IMR-90 (cell line): ENCODE data around the gene AMPD3. TPM values are rescaled to one million over a fixed set of nuclear protein-coding genes. Genes with fewer than 3 reads are reported as not detected.
A peak's percentile ranks its signal among the peaks of the same experiment; 100 is the strongest.

ENCODE experiments used
- ATAC-seq: fragments of 200-7000 bp; cut with Tn5 transposase; 2 replicates; pipeline ENCODE4 v1.9.1; 2020; ENCODE audit warnings: low read depth, mild to moderate bottlenecking, moderate library complexity
- BruUV-seq: library from RNA; stranded (reverse); fragments of 400-500 nt; replicated peaks from 2 replicates; lab custom pipeline; 2021; lab: Mats Ljungman, UMichigan
- CTCF ChIA-PET: fragments of 300-600 bp; formaldehyde crosslinking; extraction: SDS; loops from one replicate; lab custom pipeline; 2021; ENCODE audit warnings: antibody characterized with exemption; lab: Yijun Ruan, JAX
- POLR2A ChIA-PET: fragments of 300-600 bp; sonication (Branson Sonifier 250); formaldehyde crosslinking; loops from one replicate; lab custom pipeline; 2022; ENCODE audit warnings: antibody characterized with exemption; ENCODE audit not compliant: unreplicated experiment; lab: Charles Lee
- DNase-seq: peaks from one replicate; pipeline ENCODE4 v3.0.0; 2013
- H2AFZ ChIP-seq: replicated peaks from 2 replicates; pipeline ENCODE3; 2013; ENCODE audit warnings: low read length, mild to moderate bottlenecking; ENCODE audit not compliant: poor library complexity
- H2AK5ac ChIP-seq: 2 replicates; pipeline ENCODE4 v1.6.1; 2013; ENCODE audit warnings: low read depth, low read length, inconsistent platforms
- H2AK9ac ChIP-seq: replicated peaks from 2 replicates; pipeline ENCODE3; 2013; ENCODE audit warnings: mild to moderate bottlenecking, low read depth, low read length, moderate library complexity; ENCODE audit not compliant: poor library complexity
- H2BK120ac ChIP-seq: 2 replicates; pipeline ENCODE4 v1.6.1; 2013; ENCODE audit warnings: low read depth, low read length, inconsistent platforms
- H2BK15ac ChIP-seq: 3 replicates; pipeline ENCODE4 v1.6.1; 2013; ENCODE audit warnings: low read depth, low read length, inconsistent platforms
- H2BK20ac ChIP-seq: 2 replicates; pipeline ENCODE4 v1.6.1; 2013; ENCODE audit warnings: low read depth, mild to moderate bottlenecking, inconsistent platforms, low read length, moderate library complexity
- H2BK5ac ChIP-seq: 2 replicates; pipeline ENCODE4 v1.6.1; 2013; ENCODE audit warnings: mild to moderate bottlenecking, low read depth, low read length, inconsistent platforms; ENCODE audit not compliant: poor library complexity, severe bottlenecking
- H3K14ac ChIP-seq: replicated peaks from 2 replicates; pipeline ENCODE4 v1.6.1; 2013; ENCODE audit warnings: low read depth, low read length, inconsistent platforms
- H3K18ac ChIP-seq: 2 replicates; pipeline ENCODE4 v1.6.1; 2013; ENCODE audit warnings: low read depth, low read length, control low read depth
- H3K23ac ChIP-seq: 2 replicates; pipeline ENCODE4 v1.6.1; 2013; ENCODE audit warnings: low read depth, low read length, inconsistent platforms
- H3K27ac ChIP-seq: 2 replicates; pipeline ENCODE4 v1.5.1; 2013; ENCODE audit warnings: mild to moderate bottlenecking, control low read depth, low read length; ENCODE audit not compliant: insufficient read depth
- H3K27me3 ChIP-seq: 2 replicates; pipeline ENCODE4 v1.6.1; 2013; ENCODE audit warnings: low read length; ENCODE audit not compliant: control insufficient read depth, insufficient read depth
- H3K36me3 ChIP-seq: 2 replicates; pipeline ENCODE4 v1.6.1; 2013; ENCODE audit warnings: low read length, mixed read lengths; ENCODE audit not compliant: control insufficient read depth, insufficient read depth
- H3K4ac ChIP-seq: 2 replicates; pipeline ENCODE4 v1.6.1; 2013; ENCODE audit warnings: low read depth, low read length, inconsistent platforms
- H3K4me1 ChIP-seq: 2 replicates; pipeline ENCODE4 v1.6.1; 2013; ENCODE audit warnings: low read length, mixed read lengths; ENCODE audit not compliant: control insufficient read depth, insufficient read depth
- H3K4me2 ChIP-seq: 2 replicates; pipeline ENCODE4 v1.6.1; 2013; ENCODE audit warnings: low read depth, mild to moderate bottlenecking, control low read depth, low read length, moderate library complexity
- H3K4me3 ChIP-seq: 2 replicates; pipeline ENCODE4 v1.5.1; 2013; ENCODE audit warnings: low read depth, mild to moderate bottlenecking, control low read depth, low read length, moderate library complexity; ENCODE audit not compliant: insufficient read depth
- H3K56ac ChIP-seq: 2 replicates; pipeline ENCODE4 v1.6.1; 2013; ENCODE audit warnings: low read length, inconsistent platforms; ENCODE audit not compliant: insufficient read depth; ENCODE audit errors: extremely low read depth
- H3K79me1 ChIP-seq, 2 experiments: 2 replicates each; pipeline ENCODE4 v1.6.1; 2013; ENCODE audit warnings: low read length in 2 of 2, inconsistent platforms in 1 of 2, low read depth in 1 of 2
- H3K9ac ChIP-seq: 2 replicates; pipeline ENCODE4 v1.6.1; 2013; ENCODE audit warnings: low read depth, low read length, control low read depth
- H3K9me1 ChIP-seq: 2 replicates; pipeline ENCODE4 v1.6.1; 2013; ENCODE audit warnings: low read length, inconsistent platforms; ENCODE audit not compliant: insufficient read depth
- H3K9me3 ChIP-seq: 2 replicates; pipeline ENCODE4 v1.6.1; 2013; ENCODE audit warnings: low read length; ENCODE audit not compliant: control insufficient read depth, insufficient read depth
- H4K20me1 ChIP-seq: 2 replicates; pipeline ENCODE4 v1.6.1; 2013; ENCODE audit warnings: low read length, inconsistent platforms; ENCODE audit not compliant: insufficient read depth
- H4K5ac ChIP-seq: 2 replicates; pipeline ENCODE4 v1.6.1; 2013; ENCODE audit warnings: mild to moderate bottlenecking, low read depth, low read length, control low read depth
- H4K8ac ChIP-seq, 2 experiments: 2 replicates each; pipeline ENCODE4 v1.6.1; 2013; ENCODE audit warnings: low read depth in 2 of 2, low read length in 2 of 2, control low read depth in 1 of 2, inconsistent platforms in 1 of 2
- H4K91ac ChIP-seq: 2 replicates; pipeline ENCODE4 v1.6.1; 2013; ENCODE audit warnings: low read depth, low read length, inconsistent platforms; ENCODE audit not compliant: insufficient read depth
- CHD1 ChIP-seq: IDR thresholded peaks from 2 replicates; pipeline ENCODE4 v1.6.1; 2012; ENCODE audit warnings: low read depth, low read length, improper control_type of control experiment
- ELK1 ChIP-seq: fragments of 150-350 bp; IDR thresholded peaks from 2 replicates; pipeline ENCODE4 v1.6.1; 2016; ENCODE audit warnings: low read depth, mild to moderate bottlenecking, low read length, moderate library complexity, borderline replicate concordance
- SMC3 ChIP-seq: fragments of 150-350 bp; IDR thresholded peaks from 2 replicates; pipeline ENCODE4 v1.6.1; 2016; ENCODE audit warnings: low read depth, mild to moderate bottlenecking, antibody characterized with exemption, low read length, moderate library complexity
- WGBS, 2 experiments: methylation state at CpG; one replicate each; pipeline versions ENCODE4 v1.1.5 to v1.1.7; 2013; ENCODE audit warnings: missing lambda C conversion rate in 2 of 2; ENCODE audit not compliant: insufficient read length in 1 of 2; ENCODE audit errors: extremely low coverage in 2 of 2; 5-methylcytosine and 5-hydroxymethylcytosine counted together
- dilution Hi-C: fragments of 300-500 bp; cut with HindIII; formaldehyde crosslinking; loops from one replicate; pipeline ENCODE4 v1.14.3; 2018; ENCODE audit warnings: low sequenced_read_pairs; ENCODE audit not compliant: unreplicated experiment
- in situ Hi-C: fragments of 300-500 bp; cut with MboI; formaldehyde crosslinking; loops from 3 replicates; pipeline ENCODE4 v1.14.3; 2019; ENCODE audit warnings: low sequenced_read_pairs, inconsistent platforms, mixed read lengths
- intact Hi-C: fragments of 100-400 bp; cut with micrococcal nuclease; formaldehyde crosslinking; loops from 2 replicates; pipeline ENCODE4 v1.10.0; 2022
- polyA plus RNA-seq, 3 experiments: library from polyadenylated mRNA; depleted of rRNA; stranded (reverse); fragments of >200 nt; gene quantifications; 2 replicates each; pipeline ENCODE4 v1.2.3, GENCODE V29; 2012; ENCODE audit warnings: low replicate concordance in 1 of 3
- total RNA-seq: library from RNA; depleted of rRNA; stranded (reverse); fragments of >200 nt; gene quantifications from 2 replicates; pipeline ENCODE4 v1.2.3, GENCODE V29; 2012
- TF ChIP-seq, protein P1 (sequence below): conservative IDR thresholded peaks from 2 replicates; pipeline ENCODE4 v1.5.1; 2012; ENCODE audit warnings: mild to moderate bottlenecking, low read depth, low read length, improper control_type of control experiment
- TF ChIP-seq, protein P2 (sequence below): fragments of 150-350 bp; IDR thresholded peaks from 2 replicates; pipeline ENCODE4 v1.6.1; 2017; ENCODE audit warnings: mild to moderate bottlenecking, antibody characterized with exemption, low read length, low read depth

The AMPD3 gene
- total and polyA plus RNA-seq, 2 of the 4 experiments (the other 2 are of a cell fraction) = 8.6 to 12.1 TPM

DNA sequence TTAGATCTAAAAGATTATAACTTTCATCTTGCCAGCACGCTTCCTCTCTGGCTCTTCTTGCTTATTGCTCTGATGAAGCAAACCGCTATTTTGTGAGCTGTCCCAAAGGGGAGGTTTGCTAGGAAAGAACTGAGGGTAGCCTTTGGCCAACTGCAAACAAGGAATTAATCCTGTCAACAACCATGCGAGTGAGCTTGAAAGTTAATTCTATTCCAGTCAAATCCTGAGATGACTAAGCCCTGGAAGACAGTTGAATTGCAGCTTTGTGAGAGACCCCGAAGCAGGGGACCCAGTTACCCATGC is 96.2 kb downstream of the AMPD3 start:
- H2BK20ac ChIP-seq = peak overlapping the region; percentile 72; the same call in 1 of the 2 replicates
- intact Hi-C loops (no loop called here), dilution Hi-C loops (no loop called here), in situ Hi-C loops (no loop called here)
- H3K9ac ChIP-seq = no peak overlapping the region
- H3K27me3 ChIP-seq = no peaks in the 10 kb centered on the region
- H4K20me1 ChIP-seq = no peaks in the 10 kb centered on the region
- ChIA-PET CTCF (no interaction called here), POLR2A (no interaction called here)
- H2BK5ac ChIP-seq = peak overlapping the region; percentile 85
- DNase-seq = no peak
- peak overlapping the region; percentile 71 for H3K14ac ChIP-seq
- no peak overlapping the region for H3K4me2 ChIP-seq
- H3K23ac ChIP-seq = no peak overlapping the region
- BruUV-seq = no TSS peak
- H3K36me3 ChIP-seq = no peaks in the 10 kb centered on the region
- no peak overlapping the region for H2AK9ac ChIP-seq
- WGBS, 2 experiments = no CpG with 5 or more reads among the region's 4 CpGs
- ATAC-seq = no peak
- H2BK120ac ChIP-seq = peak overlapping the region; percentile 58
- no peak for TF ChIP-seq SMC3
- TF ChIP-seq, protein P1, sequence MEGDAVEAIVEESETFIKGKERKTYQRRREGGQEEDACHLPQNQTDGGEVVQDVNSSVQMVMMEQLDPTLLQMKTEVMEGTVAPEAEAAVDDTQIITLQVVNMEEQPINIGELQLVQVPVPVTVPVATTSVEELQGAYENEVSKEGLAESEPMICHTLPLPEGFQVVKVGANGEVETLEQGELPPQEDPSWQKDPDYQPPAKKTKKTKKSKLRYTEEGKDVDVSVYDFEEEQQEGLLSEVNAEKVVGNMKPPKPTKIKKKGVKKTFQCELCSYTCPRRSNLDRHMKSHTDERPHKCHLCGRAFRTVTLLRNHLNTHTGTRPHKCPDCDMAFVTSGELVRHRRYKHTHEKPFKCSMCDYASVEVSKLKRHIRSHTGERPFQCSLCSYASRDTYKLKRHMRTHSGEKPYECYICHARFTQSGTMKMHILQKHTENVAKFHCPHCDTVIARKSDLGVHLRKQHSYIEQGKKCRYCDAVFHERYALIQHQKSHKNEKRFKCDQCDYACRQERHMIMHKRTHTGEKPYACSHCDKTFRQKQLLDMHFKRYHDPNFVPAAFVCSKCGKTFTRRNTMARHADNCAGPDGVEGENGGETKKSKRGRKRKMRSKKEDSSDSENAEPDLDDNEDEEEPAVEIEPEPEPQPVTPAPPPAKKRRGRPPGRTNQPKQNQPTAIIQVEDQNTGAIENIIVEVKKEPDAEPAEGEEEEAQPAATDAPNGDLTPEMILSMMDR = no peak
- TF ChIP-seq CHD1 = no peak
- TF ChIP-seq, protein P2, sequence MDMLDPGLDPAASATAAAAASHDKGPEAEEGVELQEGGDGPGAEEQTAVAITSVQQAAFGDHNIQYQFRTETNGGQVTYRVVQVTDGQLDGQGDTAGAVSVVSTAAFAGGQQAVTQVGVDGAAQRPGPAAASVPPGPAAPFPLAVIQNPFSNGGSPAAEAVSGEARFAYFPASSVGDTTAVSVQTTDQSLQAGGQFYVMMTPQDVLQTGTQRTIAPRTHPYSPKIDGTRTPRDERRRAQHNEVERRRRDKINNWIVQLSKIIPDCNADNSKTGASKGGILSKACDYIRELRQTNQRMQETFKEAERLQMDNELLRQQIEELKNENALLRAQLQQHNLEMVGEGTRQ = no peak
- no peak for TF ChIP-seq ELK1
- H3K27ac ChIP-seq = peak overlapping the region; percentile 72
- no peak overlapping the region for H2AFZ ChIP-seq
- 0 out of 2 replicates have a peak overlapping the region, but pooled peaks have one; percentile 65 for H2AK5ac ChIP-seq
- H3K4me1 ChIP-seq = peaks cover 5% of the 10 kb centered on the region; the same call in 1 of the 2 replicates
- H3K79me1 ChIP-seq = no peaks in the 10 kb centered on the region
- peak overlapping the region; percentile 2; the same call in 1 of the 2 replicates for H4K5ac ChIP-seq
- peak overlapping the region; percentile 30 for H3K18ac ChIP-seq
- peak overlapping the region; percentile 51; the same call in 1 of the 3 replicates for H2BK15ac ChIP-seq
- no peaks in the 10 kb centered on the region; the same call in 1 of the 2 replicates for H3K9me3 ChIP-seq
- no peak overlapping the region for H3K4me3 ChIP-seq
- H3K4ac ChIP-seq = peak overlapping the region; percentile 85
- peak overlapping the region in 1 of 2 experiments; percentile 10; a peak in 1 of 4 replicates for H4K8ac ChIP-seq
- no peaks in the 10 kb centered on the region for H3K9me1 ChIP-seq
- no peak overlapping the region for H3K56ac ChIP-seq
- H4K91ac ChIP-seq = peak overlapping the region; percentile 36
